Gastroesophageal sphincter (tissue), 4 donors: Measurements from ENCODE around the gene SLC9A2. TPM values are rescaled to one million over a fixed set of nuclear protein-coding genes. Genes with fewer than 3 reads are reported as not detected.

Source experiments
- ATAC-seq: fragments of 150-250 bp; one replicate; pipeline ENCODE4 v1.9.1; 2016; ENCODE audit warnings: mild to moderate bottlenecking, moderate library complexity
- H3K27ac ChIP-seq, 4 donors: fragments of 200-600 bp; sonication (generic) in 3 of 4; 1 replicate in 3 of 4; 2 replicates in 1 of 4; pipeline ENCODE4 v1.5.1; 2016 to 2019
- H3K27me3 ChIP-seq: fragments of 200-600 bp; sonication (generic); one replicate; pipeline ENCODE4 v1.5.1; 2019
- H3K36me3 ChIP-seq, 2 donors: fragments of 200-600 bp; sonication (generic); one replicate each; pipeline ENCODE4 v1.5.1; 2019; ENCODE audit warnings: control low read depth in 1 of 2
- H3K4me1 ChIP-seq, 3 donors: fragments of 200-600 bp; sonication (generic); 1 replicate in 2 of 3; 2 replicates in 1 of 3; pipeline ENCODE4 v1.5.1; 2016 to 2019; ENCODE audit warnings: control low read depth in 2 of 3
- H3K4me3 ChIP-seq, 2 donors: fragments of 200-600 bp; sonication (generic); one replicate each; pipeline ENCODE4 v1.5.1; 2019; ENCODE audit warnings: mild to moderate bottlenecking in 1 of 2, moderate library complexity in 1 of 2
- H3K9me3 ChIP-seq, 3 donors: fragments of 200-600 bp; sonication (generic); one replicate each; pipeline ENCODE4 v1.5.1; 2017 to 2019; ENCODE audit warnings: control low read depth in 2 of 3
- EP300 ChIP-seq: sonication (generic); formaldehyde crosslinking; IDR thresholded peaks from one replicate; pipeline ENCODE4 v1.6.1; 2017; ENCODE audit warnings: antibody characterized with exemption, mild to moderate bottlenecking
- POLR2A ChIP-seq, 2 donors: fragments of 450-650 bp; IDR thresholded peaks; one replicate each; pipeline ENCODE4 v1.6.1; 2017; ENCODE audit warnings: antibody characterized with exemption in 2 of 2, mild to moderate bottlenecking in 2 of 2, moderate library complexity in 1 of 2
- POLR2AphosphoS5 ChIP-seq: sonication (generic); formaldehyde crosslinking; IDR thresholded peaks from one replicate; pipeline ENCODE4 v1.6.1; 2017; ENCODE audit warnings: antibody characterized with exemption
- WGBS, 2 donors: methylation state at CpG; one replicate each; pipeline ENCODE4 v1.1.5; 2018; ENCODE audit warnings: low coverage in 1 of 2; 5-methylcytosine and 5-hydroxymethylcytosine counted together
- total RNA-seq, 4 donors: library from RNA; depleted of rRNA; stranded (reverse); fragments of >200 nt; gene quantifications; one replicate each; pipeline ENCODE4 v1.1.0, GENCODE V29; 2016
- TF ChIP-seq, protein P1 (sequence below), 4 experiments: fragments of 200-600 bp in 2 of 4; fragments of 450-650 bp in 2 of 4; sonication (generic) in 1 of 4; IDR thresholded peaks; one replicate each; pipeline ENCODE4 v1.5.1; 2017 to 2019; ENCODE audit warnings: antibody characterized with exemption in 4 of 4, mild to moderate bottlenecking in 2 of 4, moderate library complexity in 2 of 4

The SLC9A2 gene
- total RNA-seq, 4 donors from 2014 or later, result 0.57 TPM; not detected in 3

DNA sequence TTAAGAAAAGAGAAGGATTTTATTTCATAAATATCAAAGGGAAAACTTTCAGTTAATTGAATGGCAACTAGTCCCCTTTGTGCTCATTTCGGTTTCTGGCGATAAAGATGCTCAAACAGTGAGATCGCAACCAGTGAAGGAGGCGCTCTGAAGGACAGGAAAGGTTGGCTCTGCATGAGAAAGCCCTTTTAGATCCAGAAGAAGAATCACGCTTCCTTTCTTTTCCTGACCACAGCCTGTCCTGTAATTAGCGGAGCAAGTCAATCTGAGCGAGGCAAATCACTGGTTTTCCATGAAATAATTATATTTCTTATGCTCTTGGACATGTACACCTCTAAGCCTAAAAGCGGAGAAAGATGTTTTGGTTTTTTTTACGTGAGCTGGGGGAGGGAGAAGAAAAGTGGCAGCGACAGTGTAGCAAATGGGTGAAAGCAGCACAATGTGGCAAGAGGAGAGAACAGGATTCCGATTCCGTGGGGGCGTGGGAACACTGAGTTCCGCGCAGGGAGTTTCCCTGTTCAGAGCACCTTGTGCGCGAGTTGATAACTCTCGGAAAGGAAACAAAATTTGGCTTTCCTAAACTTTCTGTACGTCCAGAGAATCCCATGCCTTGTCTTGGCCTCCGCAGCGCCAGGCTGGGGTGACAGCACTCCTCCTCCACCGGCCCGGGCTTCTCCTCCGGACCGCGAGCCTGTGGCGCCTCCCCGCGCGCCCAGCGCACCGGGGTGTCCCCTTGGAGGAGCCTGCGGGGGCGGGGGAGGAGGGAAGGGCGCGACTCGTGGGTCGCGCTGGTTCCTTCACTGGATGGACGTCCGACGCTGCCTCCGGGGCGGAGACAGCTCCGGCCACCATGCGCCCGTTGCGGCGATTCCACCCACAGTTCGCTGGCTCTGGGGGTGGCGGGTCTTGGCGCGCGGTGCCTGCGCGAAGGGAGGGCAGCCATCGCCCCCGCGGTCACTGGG, 620 bp upstream of the SLC9A2 start:
- TF ChIP-seq POLR2A (IDR thresholded peaks at IDR 0.05) (no peak), EP300 (no peak), POLR2AphosphoS5 (no peak)
- TF ChIP-seq, protein P1, sequence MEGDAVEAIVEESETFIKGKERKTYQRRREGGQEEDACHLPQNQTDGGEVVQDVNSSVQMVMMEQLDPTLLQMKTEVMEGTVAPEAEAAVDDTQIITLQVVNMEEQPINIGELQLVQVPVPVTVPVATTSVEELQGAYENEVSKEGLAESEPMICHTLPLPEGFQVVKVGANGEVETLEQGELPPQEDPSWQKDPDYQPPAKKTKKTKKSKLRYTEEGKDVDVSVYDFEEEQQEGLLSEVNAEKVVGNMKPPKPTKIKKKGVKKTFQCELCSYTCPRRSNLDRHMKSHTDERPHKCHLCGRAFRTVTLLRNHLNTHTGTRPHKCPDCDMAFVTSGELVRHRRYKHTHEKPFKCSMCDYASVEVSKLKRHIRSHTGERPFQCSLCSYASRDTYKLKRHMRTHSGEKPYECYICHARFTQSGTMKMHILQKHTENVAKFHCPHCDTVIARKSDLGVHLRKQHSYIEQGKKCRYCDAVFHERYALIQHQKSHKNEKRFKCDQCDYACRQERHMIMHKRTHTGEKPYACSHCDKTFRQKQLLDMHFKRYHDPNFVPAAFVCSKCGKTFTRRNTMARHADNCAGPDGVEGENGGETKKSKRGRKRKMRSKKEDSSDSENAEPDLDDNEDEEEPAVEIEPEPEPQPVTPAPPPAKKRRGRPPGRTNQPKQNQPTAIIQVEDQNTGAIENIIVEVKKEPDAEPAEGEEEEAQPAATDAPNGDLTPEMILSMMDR (IDR thresholded peaks at IDR 0.05), result no peak
- no peak overlapping the region for H3K27ac ChIP-seq
- 6 to 15% methylated on average over 15 to 17 of the region's 59 CpGs for WGBS, 2 donors

GRCh38 chr2:102620332-102620731, 979 bp downstream of the SLC9A2 start:
- H3K4me1 ChIP-seq, result peaks cover 0 to 19% (median 12%) of the 10 kb centered on the region in 3 donors
- H3K4me3 ChIP-seq, result no peak overlapping the region
- 7% methylated on average over 3 of the region's 11 CpGs; no CpG with 5 or more reads in 1 of the 2 donors for WGBS, 2 donors
- no peak for ATAC-seq
- no peaks in the 10 kb centered on the region for H3K36me3 ChIP-seq
- H3K27me3 ChIP-seq, result peaks cover 75% of the 10 kb centered on the region
- H3K27ac ChIP-seq, result no peak overlapping the region
- TF ChIP-seq, protein P1 (IDR thresholded peaks at IDR 0.05), result no peak
- TF ChIP-seq POLR2AphosphoS5 (no peak), EP300 (no peak), POLR2A (IDR thresholded peaks at IDR 0.05) (no peak)
- no peaks in the 10 kb centered on the region for H3K9me3 ChIP-seq

More for the DNA sequence above, 620 bp upstream of the SLC9A2 start:
- H3K27me3 ChIP-seq, result peaks cover 85% of the 10 kb centered on the region
- no peaks in the 10 kb centered on the region for H3K36me3 ChIP-seq
- no peak for ATAC-seq
- peaks cover 0 to 19% (median 12%) of the 10 kb centered on the region in 3 donors for H3K4me1 ChIP-seq
- peak overlapping the region; percentile 28 to 49 for H3K4me3 ChIP-seq
- H3K9me3 ChIP-seq, result no peaks in the 10 kb centered on the region

GRCh38 chr2:102621630-102622029, 2.3 kb downstream of the SLC9A2 start:
- H3K27me3 ChIP-seq, result peaks cover 64% of the 10 kb centered on the region
- no peaks in the 10 kb centered on the region for H3K36me3 ChIP-seq
- no peak for TF ChIP-seq POLR2AphosphoS5
- TF ChIP-seq, protein P1 (IDR thresholded peaks at IDR 0.05), result no peak
- TF ChIP-seq EP300, result no peak
- TF ChIP-seq POLR2A (IDR thresholded peaks at IDR 0.05), result no peak
- H3K9me3 ChIP-seq, result peaks cover 0 to 3% (median 0%) of the 10 kb centered on the region in 3 donors
- ATAC-seq, result no peak
- 34 to 43% methylated on average over 4 of the region's 4 CpGs for WGBS, 2 donors
- H3K27ac ChIP-seq, result no peak overlapping the region
- H3K4me1 ChIP-seq, result peaks cover 0 to 19% (median 12%) of the 10 kb centered on the region in 3 donors
- H3K4me3 ChIP-seq, result no peak overlapping the region

DNA sequence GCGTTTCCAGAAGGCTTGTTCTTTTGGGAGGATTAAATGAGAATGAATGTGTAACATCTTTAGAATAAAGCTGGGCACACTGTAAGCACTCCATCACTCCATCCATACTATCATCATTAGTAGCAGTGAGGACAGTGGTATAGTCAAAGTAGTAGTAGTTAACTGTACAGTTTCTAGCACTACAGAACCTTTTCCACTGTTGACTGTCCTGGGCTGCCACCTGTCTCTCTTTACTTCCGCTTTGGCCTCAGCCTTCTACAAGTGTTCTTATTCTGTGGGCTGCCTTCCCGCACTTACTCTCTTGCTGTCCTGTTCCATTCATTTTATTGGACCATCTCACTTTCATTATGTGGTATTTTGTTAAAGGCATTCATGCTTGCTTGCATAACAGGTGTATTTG, 3.3 kb downstream of the SLC9A2 start:
- no peak for ATAC-seq
- 81 to 83% methylated on average over 3 of the region's 3 CpGs for WGBS, 2 donors
- H3K4me3 ChIP-seq, result no peak overlapping the region
- H3K9me3 ChIP-seq, result peaks cover 0 to 3% (median 0%) of the 10 kb centered on the region in 3 donors
- H3K4me1 ChIP-seq, result peaks cover 0 to 19% (median 12%) of the 10 kb centered on the region in 3 donors
- no peak overlapping the region for H3K27ac ChIP-seq
- no peak for TF ChIP-seq EP300
- TF ChIP-seq, protein P1 (IDR thresholded peaks at IDR 0.05), result no peak
- no peak for TF ChIP-seq POLR2A (IDR thresholded peaks at IDR 0.05)
- H3K27me3 ChIP-seq, result peaks cover 54% of the 10 kb centered on the region
- no peaks in the 10 kb centered on the region for H3K36me3 ChIP-seq
